Measurements from ENCODE around the gene AKT1.

DNA sequence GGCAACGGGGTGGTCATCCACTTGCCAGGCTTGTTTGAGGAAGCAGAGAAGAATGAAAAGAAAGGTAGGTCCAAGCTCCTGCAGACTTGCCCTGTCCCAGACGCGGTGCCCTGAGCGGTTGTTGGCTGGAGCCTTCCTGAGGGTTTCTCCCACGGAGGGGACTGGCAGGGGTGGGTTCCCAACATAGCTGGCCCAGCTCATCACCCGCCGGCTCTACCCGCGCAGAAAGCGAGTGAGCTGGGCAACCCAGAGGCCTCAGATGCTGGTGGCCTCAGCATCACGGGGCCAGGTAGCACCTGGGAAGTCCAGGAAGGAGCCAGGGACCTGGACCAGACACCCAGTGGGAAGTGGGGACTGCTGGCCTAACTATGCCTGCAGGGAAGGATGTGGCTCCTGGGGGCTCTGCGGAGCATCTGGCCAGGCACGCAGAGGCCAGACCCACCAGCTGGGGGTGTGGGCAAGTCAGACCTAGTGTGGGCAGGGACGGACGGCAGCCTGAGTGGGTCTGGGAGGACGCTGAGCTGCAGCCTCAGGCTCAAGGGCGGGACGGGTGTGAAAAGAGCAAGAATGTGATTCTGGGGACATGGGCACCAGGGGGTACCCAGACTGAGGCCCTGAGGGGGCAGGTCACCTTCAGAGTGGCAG, 57.1 kb downstream of the AKT1 start:
- TF ChIP-seq, protein P1, sequence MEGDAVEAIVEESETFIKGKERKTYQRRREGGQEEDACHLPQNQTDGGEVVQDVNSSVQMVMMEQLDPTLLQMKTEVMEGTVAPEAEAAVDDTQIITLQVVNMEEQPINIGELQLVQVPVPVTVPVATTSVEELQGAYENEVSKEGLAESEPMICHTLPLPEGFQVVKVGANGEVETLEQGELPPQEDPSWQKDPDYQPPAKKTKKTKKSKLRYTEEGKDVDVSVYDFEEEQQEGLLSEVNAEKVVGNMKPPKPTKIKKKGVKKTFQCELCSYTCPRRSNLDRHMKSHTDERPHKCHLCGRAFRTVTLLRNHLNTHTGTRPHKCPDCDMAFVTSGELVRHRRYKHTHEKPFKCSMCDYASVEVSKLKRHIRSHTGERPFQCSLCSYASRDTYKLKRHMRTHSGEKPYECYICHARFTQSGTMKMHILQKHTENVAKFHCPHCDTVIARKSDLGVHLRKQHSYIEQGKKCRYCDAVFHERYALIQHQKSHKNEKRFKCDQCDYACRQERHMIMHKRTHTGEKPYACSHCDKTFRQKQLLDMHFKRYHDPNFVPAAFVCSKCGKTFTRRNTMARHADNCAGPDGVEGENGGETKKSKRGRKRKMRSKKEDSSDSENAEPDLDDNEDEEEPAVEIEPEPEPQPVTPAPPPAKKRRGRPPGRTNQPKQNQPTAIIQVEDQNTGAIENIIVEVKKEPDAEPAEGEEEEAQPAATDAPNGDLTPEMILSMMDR (IDR thresholded peaks at IDR 0.05): no peak
- TF ChIP-seq POLR2A (IDR thresholded peaks at IDR 0.05): no peak
- no peak for TF ChIP-seq EP300 (IDR thresholded peaks at IDR 0.05)
